Measurements from ENCODE around the gene DENND1C. TPM values are rescaled to one million over a fixed set of nuclear protein-coding genes. Genes with fewer than 3 reads are reported as not detected.

DENND1C gene
- total and polyA plus RNA-seq, 2 of the 8 experiments (the other 6 are each of a cell fraction or from before 2014, with no cell fraction given) = 3.6 to 4.0 TPM

DNA sequence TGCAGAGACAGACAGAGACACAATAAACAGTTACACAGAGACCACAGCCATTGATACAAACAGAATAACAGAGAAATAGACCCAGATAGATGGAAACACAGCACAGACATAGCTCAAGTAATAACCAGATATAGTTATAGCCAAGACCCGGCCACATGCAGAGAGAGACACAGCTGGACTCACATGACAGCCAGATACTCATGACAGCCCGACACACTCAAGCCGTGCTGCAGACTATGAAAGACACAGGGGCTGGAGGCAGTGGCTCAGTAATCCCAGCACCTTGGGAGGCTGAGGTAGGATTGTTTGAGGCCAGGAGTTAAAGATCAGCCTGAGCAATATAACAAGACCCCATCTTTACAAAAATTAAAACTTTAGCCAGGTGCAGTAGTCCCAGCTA is 1.6 kb upstream of the DENND1C start (continued):
- TF ChIP-seq RXRA (IDR thresholded peaks at IDR 0.05; ENCODE audit: insufficient read depth, low read depth, low read length) = no peak
